ENCODE data around the gene IMMP2L.

GRCh38 chr7:111586711-111587409 is 24.6 kb upstream of the IMMP2L start:
- TF ChIP-seq RORB (CRISPR knock-in tag; IDR thresholded peaks at IDR 0.05) (no peak), MAX (CRISPR knock-in tag; IDR thresholded peaks at IDR 0.05) (no peak), ATF3 (CRISPR knock-in tag; conservative IDR thresholded peaks at IDR 0.05) (no peak), MYBL2 (CRISPR knock-in tag; IDR thresholded peaks at IDR 0.05) (no peak), ZNF219 (CRISPR knock-in tag; IDR thresholded peaks at IDR 0.05; ENCODE audit: borderline replicate concordance) (no peak), TEAD4 (CRISPR knock-in tag; IDR thresholded peaks at IDR 0.05) (no peak)
- TF ChIP-seq, protein P1, sequence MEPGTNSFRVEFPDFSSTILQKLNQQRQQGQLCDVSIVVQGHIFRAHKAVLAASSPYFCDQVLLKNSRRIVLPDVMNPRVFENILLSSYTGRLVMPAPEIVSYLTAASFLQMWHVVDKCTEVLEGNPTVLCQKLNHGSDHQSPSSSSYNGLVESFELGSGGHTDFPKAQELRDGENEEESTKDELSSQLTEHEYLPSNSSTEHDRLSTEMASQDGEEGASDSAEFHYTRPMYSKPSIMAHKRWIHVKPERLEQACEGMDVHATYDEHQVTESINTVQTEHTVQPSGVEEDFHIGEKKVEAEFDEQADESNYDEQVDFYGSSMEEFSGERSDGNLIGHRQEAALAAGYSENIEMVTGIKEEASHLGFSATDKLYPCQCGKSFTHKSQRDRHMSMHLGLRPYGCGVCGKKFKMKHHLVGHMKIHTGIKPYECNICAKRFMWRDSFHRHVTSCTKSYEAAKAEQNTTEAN (CRISPR knock-in tag; IDR thresholded peaks at IDR 0.05) = no peak
- TF ChIP-seq, protein P2, sequence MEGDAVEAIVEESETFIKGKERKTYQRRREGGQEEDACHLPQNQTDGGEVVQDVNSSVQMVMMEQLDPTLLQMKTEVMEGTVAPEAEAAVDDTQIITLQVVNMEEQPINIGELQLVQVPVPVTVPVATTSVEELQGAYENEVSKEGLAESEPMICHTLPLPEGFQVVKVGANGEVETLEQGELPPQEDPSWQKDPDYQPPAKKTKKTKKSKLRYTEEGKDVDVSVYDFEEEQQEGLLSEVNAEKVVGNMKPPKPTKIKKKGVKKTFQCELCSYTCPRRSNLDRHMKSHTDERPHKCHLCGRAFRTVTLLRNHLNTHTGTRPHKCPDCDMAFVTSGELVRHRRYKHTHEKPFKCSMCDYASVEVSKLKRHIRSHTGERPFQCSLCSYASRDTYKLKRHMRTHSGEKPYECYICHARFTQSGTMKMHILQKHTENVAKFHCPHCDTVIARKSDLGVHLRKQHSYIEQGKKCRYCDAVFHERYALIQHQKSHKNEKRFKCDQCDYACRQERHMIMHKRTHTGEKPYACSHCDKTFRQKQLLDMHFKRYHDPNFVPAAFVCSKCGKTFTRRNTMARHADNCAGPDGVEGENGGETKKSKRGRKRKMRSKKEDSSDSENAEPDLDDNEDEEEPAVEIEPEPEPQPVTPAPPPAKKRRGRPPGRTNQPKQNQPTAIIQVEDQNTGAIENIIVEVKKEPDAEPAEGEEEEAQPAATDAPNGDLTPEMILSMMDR (IDR thresholded peaks at IDR 0.05) = no peak
- TF ChIP-seq, protein P3, sequence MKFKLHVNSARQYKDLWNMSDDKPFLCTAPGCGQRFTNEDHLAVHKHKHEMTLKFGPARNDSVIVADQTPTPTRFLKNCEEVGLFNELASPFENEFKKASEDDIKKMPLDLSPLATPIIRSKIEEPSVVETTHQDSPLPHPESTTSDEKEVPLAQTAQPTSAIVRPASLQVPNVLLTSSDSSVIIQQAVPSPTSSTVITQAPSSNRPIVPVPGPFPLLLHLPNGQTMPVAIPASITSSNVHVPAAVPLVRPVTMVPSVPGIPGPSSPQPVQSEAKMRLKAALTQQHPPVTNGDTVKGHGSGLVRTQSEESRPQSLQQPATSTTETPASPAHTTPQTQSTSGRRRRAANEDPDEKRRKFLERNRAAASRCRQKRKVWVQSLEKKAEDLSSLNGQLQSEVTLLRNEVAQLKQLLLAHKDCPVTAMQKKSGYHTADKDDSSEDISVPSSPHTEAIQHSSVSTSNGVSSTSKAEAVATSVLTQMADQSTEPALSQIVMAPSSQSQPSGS (CRISPR knock-in tag; IDR thresholded peaks at IDR 0.05; ENCODE audit: borderline replicate concordance, low read depth) = no peak

All from WTC11 (cell line).